ENCODE measurements around the gene AFAP1L1. TPM values are rescaled to one million over a fixed set of nuclear protein-coding genes. Genes with fewer than 3 reads are reported as not detected.

Gene AFAP1L1
- total and polyA plus RNA-seq, 10 of the 15 experiments (the other 5 are each of a cell fraction or from before 2014, with no cell fraction given) = 0.11 TPM; not detected in 9

GRCh38 chr5:149314571-149315111 is 43.0 kb downstream of the AFAP1L1 start:
- RAD21 ChIA-PET (ENCODE audit: unreplicated experiment) = interaction anchor here (0.5 to 2.0 kb wide), 5 partner anchors 30 to 304 kb away, joined by 4 to 8 read pairs (median 4); no protein-coding TSS in a partner anchor

More at GRCh38 chr5:149314571-149315111, 43.0 kb downstream of the AFAP1L1 start:
- SMC1A ChIA-PET (ENCODE audit: uncharacterized antibody, unreplicated experiment) = interaction anchor here (1.6 kb wide), 1 partner anchor 54 kb away, joined by 7 read pairs; no protein-coding TSS in a partner anchor
- no peak for FAIRE-seq
- no peak overlapping the region for H3K27ac ChIP-seq (ENCODE audit: control insufficient read depth, insufficient read depth)
- no peaks in the 10 kb centered on the region for H3K36me3 ChIP-seq (ENCODE audit: control insufficient read depth in 2 of 2, insufficient read depth in 2 of 2, low read length in 1 of 2)
- H3K79me2 ChIP-seq (ENCODE audit: control insufficient read depth, insufficient read depth, low read length) = no peaks in the 10 kb centered on the region
- DNase-seq (ENCODE audit: low read depth, low spot score) = no peak
- intact Hi-C loops (cut with micrococcal nuclease; ENCODE audit: unreplicated experiment) (no loop called here), in situ Hi-C loops (cut with MboI) (no loop called here)
- H4K20me1 ChIP-seq (ENCODE audit: control insufficient read depth, insufficient read depth) = no peaks in the 10 kb centered on the region
- 42% methylated on average over 4 of the region's 4 CpGs for WGBS (ENCODE audit: insufficient coverage, insufficient replicate concordance, low lambda C conversion rate, missing lambda C conversion rate)
- no peaks in the 10 kb centered on the region for H3K9me3 ChIP-seq (replicated peaks; ENCODE audit: control insufficient read depth, insufficient read depth, low read length)
- no peak overlapping the region for H3K9ac ChIP-seq (ENCODE audit: control insufficient read depth, insufficient read depth, low read length)
- no peaks in the 10 kb centered on the region for H3K4me1 ChIP-seq (ENCODE audit: control insufficient read depth, insufficient read depth, low read length)
- no peak overlapping the region for H2AFZ ChIP-seq (ENCODE audit: control insufficient read depth, low read depth, low read length)
- POLR2A ChIA-PET = no interaction called here
- no peaks in the 10 kb centered on the region; a peak in 1 of 4 replicates for H3K27me3 ChIP-seq (replicated peaks in 1 of 2; ENCODE audit: control insufficient read depth in 2 of 2, insufficient read depth in 2 of 2, low read length in 1 of 2)
- H3K4me2 ChIP-seq (ENCODE audit: control insufficient read depth, insufficient read depth) = no peak overlapping the region
- BruUV-seq (replicated peaks) = no TSS peak
- H3K4me3 ChIP-seq = no peak overlapping the region
- peak in 1 of 3 experiments; percentile 10; a peak in 1 of 6 replicates for TF ChIP-seq CTCF (IDR thresholded peaks at IDR 0.05 in 2 of 3, conservative IDR thresholded peaks at IDR 0.05 in 1 of 3; ENCODE audit: control insufficient read depth in 2 of 3, extremely low read depth in 1 of 3, insufficient read depth in 1 of 3, low read depth in 3 of 3, low read length in 3 of 3)
- TF ChIP-seq CBX5 (IDR thresholded peaks at IDR 0.05; ENCODE audit: low read depth) = no peak
- TF ChIP-seq CUX1 (IDR thresholded peaks at IDR 0.05; ENCODE audit: insufficient replicate concordance, low read depth, low read length) = no peak
- ATAC-seq = peak; percentile 49; the same call in 2 of the 3 replicates
- CTCF ChIA-PET = interaction anchor here (0.7 to 8.0 kb wide), 14 partner anchors 10 to 258 kb away, joined by 3 to 118 read pairs (median 4); no protein-coding TSS in a partner anchor

Data from GM12878 (cell line).